HTR-8/SVneo (cell line): ENCODE measurements around the gene HAUS3.
A peak's percentile ranks its signal among the peaks of the same experiment; 100 is the strongest.
"Not testable (repeated sequence)": the region's sequence is repeated elsewhere in the genome, so short reads cannot be mapped to it uniquely, and the experiment has no call there.

ENCODE experiments used
- DNase-seq: peaks from one replicate; pipeline ENCODE4 v3.0.0; 2011; ENCODE audit warnings: low spot score, mixed read lengths; ENCODE audit not compliant: insufficient read length
- FAIRE-seq: peaks from 2 replicates; lab custom pipeline; 2011; peaks lifted over from hg19 to GRCh38; lab: Jason Lieb, UNC

Gene HAUS3

GRCh38 chr4:2275546-2276251, 33.8 kb upstream of the HAUS3 start:
- FAIRE-seq, result no peak
- DNase-seq, result no peak

GRCh38 chr4:2275044-2275397, 33.1 kb upstream of the HAUS3 start:
- not testable (repeated sequence) for FAIRE-seq, DNase-seq

- FAIRE-seq, result no peak
- no peak for DNase-seq
These were observed 32.6 kb upstream of the HAUS3 start for GRCh38 chr4:2274320-2275043.

GRCh38 chr4:2273657-2274319, 31.9 kb upstream of the HAUS3 start:
- DNase-seq (no peak), FAIRE-seq (no peak)

- no peak for DNase-seq
- no peak for FAIRE-seq
These were observed 31.3 kb upstream of the HAUS3 start for GRCh38 chr4:2273221-2273620.

- DNase-seq, result no peak
- FAIRE-seq, result no peak
These were observed 30.9 kb upstream of the HAUS3 start for GRCh38 chr4:2272828-2273120.

GRCh38 chr4:2272026-2272827, 30.3 kb upstream of the HAUS3 start:
- DNase-seq, result no peak
- peak; percentile 57 for FAIRE-seq

GRCh38 chr4:2271279-2272025, 29.5 kb upstream of the HAUS3 start:
- FAIRE-seq (no peak), DNase-seq (no peak)

- DNase-seq (no peak), FAIRE-seq (no peak)
These were observed 28.6 kb upstream of the HAUS3 start for GRCh38 chr4:2270341-2271165.

- no peak for FAIRE-seq
- no peak for DNase-seq
These were observed 27.8 kb upstream of the HAUS3 start for GRCh38 chr4:2269618-2270163.

GRCh38 chr4:2269206-2269531, 27.2 kb upstream of the HAUS3 start:
- no peak for DNase-seq
- FAIRE-seq, result no peak

GRCh38 chr4:2268357-2269205, 26.7 kb upstream of the HAUS3 start:
- FAIRE-seq (no peak), DNase-seq (no peak)

GRCh38 chr4:2267841-2268240, 25.9 kb upstream of the HAUS3 start:
- DNase-seq (no peak), FAIRE-seq (no peak)

- FAIRE-seq (no peak), DNase-seq (no peak)
These were observed 25.4 kb upstream of the HAUS3 start for GRCh38 chr4:2267320-2267811.

GRCh38 chr4:2266821-2267220, 24.9 kb upstream of the HAUS3 start:
- no peak for FAIRE-seq

GRCh38 chr4:2266181-2266580, 24.3 kb upstream of the HAUS3 start:
- DNase-seq (no peak), FAIRE-seq (no peak)

More at GRCh38 chr4:2266821-2267220, 24.9 kb upstream of the HAUS3 start:
- DNase-seq, result no peak

GRCh38 chr4:2265113-2266110, 23.5 kb upstream of the HAUS3 start:
- DNase-seq, result no peak
- FAIRE-seq, result no peak
